HepG2 (cell line): ENCODE data around the gene WDR43. TPM values are rescaled to one million over a fixed set of nuclear protein-coding genes. Genes with fewer than 3 reads are reported as not detected.

Experiments used
- ADNP ChIP-seq: sonication (generic); formaldehyde crosslinking; IDR thresholded peaks from 2 replicates; pipeline ENCODE4 v1.4.0; 2020; ENCODE audit warnings: missing genetic modification reagents
- CCDC6 ChIP-seq: sonication (generic); formaldehyde crosslinking; IDR thresholded peaks from 2 replicates; pipeline ENCODE4 v1.8.1; 2022; ENCODE audit warnings: mild to moderate bottlenecking, missing genetic modification reagents, moderate library complexity
- CENPT ChIP-seq: sonication (generic); formaldehyde crosslinking; IDR thresholded peaks from 2 replicates; pipeline ENCODE4 v1.8.0; 2022; ENCODE audit warnings: low read depth, mild to moderate bottlenecking, moderate library complexity, missing genetic modification reagents
- HDAC6 ChIP-seq: fragments of 200-600 bp; sonication (generic); IDR thresholded peaks from 2 replicates; pipeline ENCODE4 v1.7.0; 2017; ENCODE audit warnings: mild to moderate bottlenecking, antibody characterized with exemption, low read length, low read depth
- MNT ChIP-seq: fragments of 450-650 bp; IDR thresholded peaks from 2 replicates; pipeline ENCODE4 v1.6.1; 2016
- RBM39 ChIP-seq: fragments of 200-400 bp; formaldehyde crosslinking; IDR thresholded peaks from one replicate; pipeline ENCODE4 v1.6.1; 2018; ENCODE audit warnings: antibody characterized with exemption, mild to moderate bottlenecking, low read depth, low read length; ENCODE audit not compliant: poor library complexity, severe bottlenecking
- RELA ChIP-seq: sonication (generic); formaldehyde crosslinking; IDR thresholded peaks from 2 replicates; pipeline ENCODE4 v1.4.0; 2020; ENCODE audit warnings: missing genetic modification reagents
- RFX3 ChIP-seq: IDR thresholded peaks from 2 replicates; pipeline ENCODE4 v1.6.1; 2016; ENCODE audit warnings: missing biosample characterization, missing genetic modification reagents
- SATB2 ChIP-seq: sonication (generic); formaldehyde crosslinking; IDR thresholded peaks from 2 replicates; pipeline ENCODE4 v1.5.0; 2020; ENCODE audit warnings: missing genetic modification reagents
- ZBTB2 ChIP-seq: sonication (generic); formaldehyde crosslinking; IDR thresholded peaks from 2 replicates; pipeline ENCODE4 v1.8.0; 2022; ENCODE audit warnings: low read depth, missing genetic modification reagents
- ZFP1 ChIP-seq: IDR thresholded peaks from 2 replicates; pipeline ENCODE4 v1.6.1; 2016
- ZIK1 ChIP-seq: sonication (generic); formaldehyde crosslinking; IDR thresholded peaks from 2 replicates; pipeline ENCODE4 v1.5.0; 2020; ENCODE audit warnings: mild to moderate bottlenecking, low read depth, missing genetic modification reagents, borderline replicate concordance
- ZNF10 ChIP-seq: sonication (generic); formaldehyde crosslinking; IDR thresholded peaks from 2 replicates; pipeline ENCODE4 v1.4.0; 2020; ENCODE audit warnings: mild to moderate bottlenecking, low read depth, missing genetic modification reagents, borderline replicate concordance
- ZNF101 ChIP-seq: sonication (generic); formaldehyde crosslinking; IDR thresholded peaks from 2 replicates; pipeline ENCODE4 v1.4.0; 2020; ENCODE audit warnings: mild to moderate bottlenecking, low read depth, missing genetic modification reagents, borderline replicate concordance
- ZNF33A ChIP-seq: sonication (generic); formaldehyde crosslinking; IDR thresholded peaks from 2 replicates; pipeline ENCODE4 v1.5.1; 2020; ENCODE audit warnings: missing genetic modification reagents, mild to moderate bottlenecking, moderate library complexity, borderline replicate concordance
- ZNF407 ChIP-seq: sonication (generic); formaldehyde crosslinking; IDR thresholded peaks from one replicate; pipeline ENCODE4 v1.5.1; 2020; ENCODE audit warnings: mild to moderate bottlenecking, missing genetic modification reagents; ENCODE audit errors: not compliant biosample characterization
- ZNF567 ChIP-seq: sonication (generic); formaldehyde crosslinking; IDR thresholded peaks from 2 replicates; pipeline ENCODE4 v1.8.1; 2023; ENCODE audit warnings: mild to moderate bottlenecking, missing genetic modification reagents, borderline replicate concordance
- ZNF7 ChIP-seq: IDR thresholded peaks from 2 replicates; pipeline ENCODE4 v1.6.1; 2016; ENCODE audit warnings: missing biosample characterization, missing genetic modification reagents
- polyA plus RNA-seq, 8 experiments: library from polyadenylated mRNA; depleted of rRNA in 3 of 8; stranded (reverse) in 7 of 8; unstranded in 1 of 8; fragments of >200 nt; fragmentation: Illumina TruSeq in 4 of 8; extraction: Trizol in 4 of 8; gene quantifications; 2 replicates each; pipeline versions ENCODE4 v1.2.1 to v1.2.3, GENCODE V29; 2011 to 2016; ENCODE audit warnings: low read depth in 4 of 8, missing spikeins in 1 of 8, mixed read lengths in 1 of 8; ENCODE audit not compliant: insufficient read depth in 1 of 8
- total RNA-seq, 5 experiments: library from RNA; depleted of rRNA; stranded (reverse); fragments of >200 nt; fragmentation: Illumina TruSeq; extraction: Trizol; gene quantifications; 2 replicates each; pipeline ENCODE4 v1.2.3, GENCODE V29; 2016; ENCODE audit warnings: low read depth in 1 of 5

Gene WDR43
- total and polyA plus RNA-seq, 2 of the 13 experiments (the other 11 are each of a cell fraction or from before 2014, with no cell fraction given) = 121 to 167 TPM

- TF ChIP-seq CCDC6 (CRISPR knock-in tag) (peak; percentile 15; the same call in 1 of the 2 replicates), ZNF407 (no peak), ZNF7 (CRISPR knock-in tag) (no peak), ZIK1 (CRISPR knock-in tag) (peak; percentile 86), ZNF567 (CRISPR knock-in tag) (peak; percentile 98), ZNF33A (CRISPR knock-in tag) (no peak), ADNP (no peak), RELA (CRISPR knock-in tag) (no peak), ZNF101 (0 out of 2 replicates have a peak, but pooled peaks have one; percentile 24), SATB2 (CRISPR knock-in tag) (no peak; the same call in 1 of the 2 replicates), ZNF10 (0 out of 2 replicates have a peak, but pooled peaks have one; percentile 72), RBM39 (peak; percentile 96), HDAC6 (no peak), ZFP1 (0 out of 2 replicates have a peak, but pooled peaks have one; percentile 27), MNT (peak; percentile 92), CENPT (no peak), ZBTB2 (CRISPR knock-in tag) (0 out of 2 replicates have a peak, but pooled peaks have one; percentile 46), RFX3 (CRISPR knock-in tag) (no peak)
Observed at GRCh38 chr2:28894470-28895188, at the start of gene WDR43 (continued).
